ENCODE data around the gene TNFRSF18. TPM values are rescaled to one million over a fixed set of nuclear protein-coding genes. Genes with fewer than 3 reads are reported as not detected.

TNFRSF18 gene
- total RNA-seq, 1 donor from 2014 or later: 3.0 TPM

- DNase-seq: peak; percentile 96
- peaks cover 13% of the 10 kb centered on the region for H3K4me1 Mint-ChIP-seq (ENCODE audit: low read depth, unreplicated experiment)
- H3K27me3 Mint-ChIP-seq (ENCODE audit: unreplicated experiment): peaks cover 16% of the 10 kb centered on the region
- H3K9me3 Mint-ChIP-seq (ENCODE audit: unreplicated experiment): peaks cover 19% of the 10 kb centered on the region
- H3K36me3 Mint-ChIP-seq (ENCODE audit: unreplicated experiment): peaks cover 11% of the 10 kb centered on the region
- TF ChIP-seq CTCF (IDR thresholded peaks at IDR 0.05; ENCODE audit: partially characterized antibody, unreplicated experiment): no peak
- H3K4me3 Mint-ChIP-seq (ENCODE audit: unreplicated experiment): peak within 1 kb of the TSS; percentile 92
- H3K27ac Mint-ChIP-seq (ENCODE audit: unreplicated experiment): peak within 1 kb of the TSS; percentile 89
These were observed 25.2 kb upstream of the TNFRSF18 start, which contains the start of gene SDF4 for GRCh38 chr1:1231400-1232207. TSS of gene SDF4 (minus strand) at chr1:1232001. CDS start at chr1:1228772, 3,229 bp downstream.

- Mint-ChIP-seq H3K27me3 (ENCODE audit: unreplicated experiment) (peaks cover 16% of the 10 kb centered on the region), H3K9me3 (ENCODE audit: unreplicated experiment) (peaks cover 19% of the 10 kb centered on the region), H3K4me1 (ENCODE audit: low read depth, unreplicated experiment) (peaks cover 13% of the 10 kb centered on the region), H3K27ac (ENCODE audit: unreplicated experiment) (peak overlapping the region; percentile 89), H3K4me3 (ENCODE audit: unreplicated experiment) (peak overlapping the region; percentile 92), H3K36me3 (ENCODE audit: unreplicated experiment) (peaks cover 11% of the 10 kb centered on the region)
- TF ChIP-seq CTCF (IDR thresholded peaks at IDR 0.05; ENCODE audit: partially characterized antibody, unreplicated experiment): no peak
- no peak for DNase-seq
These were observed 24.4 kb upstream of the TNFRSF18 start for GRCh38 chr1:1230656-1231399.

GRCh38 chr1:1229770-1230169 is 23.4 kb upstream of the TNFRSF18 start:
- Mint-ChIP-seq H3K4me1 (ENCODE audit: low read depth, unreplicated experiment) (peaks cover 13% of the 10 kb centered on the region), H3K9me3 (ENCODE audit: unreplicated experiment) (peaks cover 19% of the 10 kb centered on the region), H3K27me3 (ENCODE audit: unreplicated experiment) (peaks cover 16% of the 10 kb centered on the region), H3K36me3 (ENCODE audit: unreplicated experiment) (peaks cover 11% of the 10 kb centered on the region), H3K27ac (ENCODE audit: unreplicated experiment) (peak overlapping the region; percentile 26), H3K4me3 (ENCODE audit: unreplicated experiment) (no peak overlapping the region)
- no peak for TF ChIP-seq CTCF (IDR thresholded peaks at IDR 0.05; ENCODE audit: partially characterized antibody, unreplicated experiment)
- no peak for DNase-seq

GRCh38 chr1:1228596-1229321 is 22.4 kb upstream of the TNFRSF18 start:
- DNase-seq: no peak
- peaks cover 15% of the 10 kb centered on the region for H3K27me3 Mint-ChIP-seq (ENCODE audit: unreplicated experiment)
- TF ChIP-seq CTCF (IDR thresholded peaks at IDR 0.05; ENCODE audit: partially characterized antibody, unreplicated experiment): no peak
- peaks cover 6% of the 10 kb centered on the region for H3K36me3 Mint-ChIP-seq (ENCODE audit: unreplicated experiment)
- no peak overlapping the region for H3K4me3 Mint-ChIP-seq (ENCODE audit: unreplicated experiment)
- H3K4me1 Mint-ChIP-seq (ENCODE audit: low read depth, unreplicated experiment): peaks cover 11% of the 10 kb centered on the region
- H3K27ac Mint-ChIP-seq (ENCODE audit: unreplicated experiment): no peak overlapping the region
- peaks cover 17% of the 10 kb centered on the region for H3K9me3 Mint-ChIP-seq (ENCODE audit: unreplicated experiment)

Data from glutamatergic neuron (in vitro differentiated cells).